ENCODE measurements around the gene RRP1. TPM values are rescaled to one million over a fixed set of nuclear protein-coding genes. Genes with fewer than 3 reads are reported as not detected.

The RRP1 gene
- polyA plus RNA-seq, 2 of the 4 experiments (the other 2 are of a cell fraction) = 15.4 to 29.5 TPM

- ChIA-PET CTCF (interaction anchor here (1.2 kb wide), 1 partner anchor 21 kb away, joined by 6 read pairs; the partner anchor contains the start of gene RRP1), POLR2A (interaction anchor here (1.3 kb wide), 1 partner anchor 39 kb away, joined by 3 read pairs; no protein-coding TSS in a partner anchor)
- Histone ChIP-seq H3K9me3 (no peaks in the 10 kb centered on the region), H3K27ac (peak overlapping the region; percentile 94 to 97), H3K4me1 (peaks cover 54% of the 10 kb centered on the region), H3K4me2 (peak overlapping the region; percentile 62), H3K4me3 (no peak overlapping the region)
- peak; percentile 38 to 89 for DNase-seq (ENCODE audit: low read depth in 1 of 2, low spot score in 1 of 2)
- ATAC-seq = peak; percentile 57 to 65
- WGBS (ENCODE audit: missing lambda C conversion rate) = 40% methylated on average over 22 of the region's 34 CpGs
- no peak for FAIRE-seq
- TF ChIP-seq KDM1A (IDR thresholded peaks at IDR 0.05; ENCODE audit: low read depth) (no peak), RFX5 (IDR thresholded peaks at IDR 0.05) (no peak), HES2 (IDR thresholded peaks at IDR 0.05) (no peak), POLR2A (IDR thresholded peaks at IDR 0.05; ENCODE audit: low read length) (no peak), HOXB5 (CRISPR knock-in tag; IDR thresholded peaks at IDR 0.05) (no peak), RAD21 (conservative IDR thresholded peaks at IDR 0.05 in 1 of 2, IDR thresholded peaks at IDR 0.05 in 1 of 2) (no peak), ZC3H11A (IDR thresholded peaks at IDR 0.05) (no peak), ELK1 (IDR thresholded peaks at IDR 0.05; ENCODE audit: low read depth, low read length) (no peak), REST (IDR thresholded peaks at IDR 0.05) (no peak), HMGXB4 (CRISPR knock-in tag; IDR thresholded peaks at IDR 0.05; ENCODE audit: borderline replicate concordance) (no peak), NFE2L2 (conservative IDR thresholded peaks at IDR 0.05; ENCODE audit: low read length) (peak; percentile 74), CHD4 (IDR thresholded peaks at IDR 0.05; ENCODE audit: borderline replicate concordance) (no peak), EP300 (IDR thresholded peaks at IDR 0.05) (no peak), CBX8 (IDR thresholded peaks at IDR 0.05) (no peak), GATA3 (IDR thresholded peaks at IDR 0.05; ENCODE audit: borderline replicate concordance) (no peak; the same call in 1 of the 2 replicates), MAZ (IDR thresholded peaks at IDR 0.05; ENCODE audit: borderline replicate concordance, low read depth, low read length) (no peak), CHD2 (IDR thresholded peaks at IDR 0.05; ENCODE audit: low read length, partially characterized antibody) (no peak), JUN (IDR thresholded peaks at IDR 0.05) (peak in 1 of 2 experiments; percentile 29; a peak in 2 of 5 replicates), MYC (IDR thresholded peaks at IDR 0.05; ENCODE audit: borderline replicate concordance, low read length) (peak; percentile 61), ATOH8 (CRISPR knock-in tag; IDR thresholded peaks at IDR 0.05; ENCODE audit: low read depth) (no peak), CTCF (IDR thresholded peaks at IDR 0.05) (no peak), ESRRA (IDR thresholded peaks at IDR 0.05; ENCODE audit: borderline replicate concordance, low read length) (no peak), NPAS2 (CRISPR knock-in tag; IDR thresholded peaks at IDR 0.05; ENCODE audit: borderline replicate concordance) (no peak), FOSB (CRISPR knock-in tag; IDR thresholded peaks at IDR 0.05) (no peak), EHF (CRISPR knock-in tag; IDR thresholded peaks at IDR 0.05) (0 out of 2 replicates have a peak, but pooled peaks have one; percentile 39), MAX (IDR thresholded peaks at IDR 0.05) (peak; percentile 90), RNF2 (IDR thresholded peaks at IDR 0.05; ENCODE audit: borderline replicate concordance, low read depth) (no peak), TP53 (CRISPR knock-in tag; IDR thresholded peaks at IDR 0.05) (no peak)
These were observed 21.2 kb upstream of the RRP1 start for GRCh38 chr21:43767984-43768867.
